ENCODE data around the gene KLHDC1.
A peak's percentile ranks its signal among the peaks of the same experiment; 100 is the strongest.
"Not testable (repeated sequence)": the region's sequence is repeated elsewhere in the genome, so short reads cannot be mapped to it uniquely, and the experiment has no call there.

The KLHDC1 gene

DNA sequence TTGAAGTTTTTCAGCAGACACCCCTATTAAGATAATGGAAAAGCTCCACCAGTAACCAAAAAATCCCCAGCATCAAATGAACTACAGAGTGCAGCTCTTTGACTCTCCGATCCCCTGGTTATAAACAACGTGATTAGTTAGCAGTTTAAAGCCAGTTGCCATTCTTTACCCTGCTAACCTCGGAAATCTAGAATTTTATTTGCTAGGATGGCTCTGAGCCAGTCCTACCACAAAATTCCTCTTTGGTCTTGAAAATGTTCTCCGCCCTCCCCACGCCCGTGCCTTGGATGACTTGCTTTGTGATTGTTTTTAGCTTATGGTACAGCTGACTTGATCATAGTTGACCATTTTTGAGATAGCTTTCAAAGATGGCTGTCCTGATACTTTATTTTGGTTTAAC is 76.3 kb downstream of the KLHDC1 start:
- peak overlapping the region; percentile 47 for H3K9ac ChIP-seq (ENCODE audit: low read depth, low read length)
- no peaks in the 10 kb centered on the region for H3K9me3 ChIP-seq (ENCODE audit: control insufficient read depth, insufficient read depth, low read length)
- no peaks in the 10 kb centered on the region for H3K4me1 ChIP-seq (ENCODE audit: control insufficient read depth, insufficient read depth, low read length)
- H3K27me3 ChIP-seq (ENCODE audit: control insufficient read depth, insufficient read depth, low read length): no peaks in the 10 kb centered on the region
- peak overlapping the region; percentile 97 for H3K4me3 ChIP-seq (ENCODE audit: low read depth, low read length)
- H3K36me3 ChIP-seq (ENCODE audit: control insufficient read depth, insufficient read depth, low read length): peaks cover 2% of the 10 kb centered on the region

GRCh38 chr14:49769581-49770211 is 76.8 kb downstream of the KLHDC1 start:
- Histone ChIP-seq H3K36me3 (ENCODE audit: control insufficient read depth, insufficient read depth, low read length) (peaks cover 2% of the 10 kb centered on the region), H3K9ac (ENCODE audit: low read depth, low read length) (peak overlapping the region; percentile 47), H3K4me1 (ENCODE audit: control insufficient read depth, insufficient read depth, low read length) (no peaks in the 10 kb centered on the region), H3K27me3 (ENCODE audit: control insufficient read depth, insufficient read depth, low read length) (no peaks in the 10 kb centered on the region), H3K4me3 (ENCODE audit: low read depth, low read length) (peak overlapping the region; percentile 97), H3K9me3 (ENCODE audit: control insufficient read depth, insufficient read depth, low read length) (no peaks in the 10 kb centered on the region)

DNA sequence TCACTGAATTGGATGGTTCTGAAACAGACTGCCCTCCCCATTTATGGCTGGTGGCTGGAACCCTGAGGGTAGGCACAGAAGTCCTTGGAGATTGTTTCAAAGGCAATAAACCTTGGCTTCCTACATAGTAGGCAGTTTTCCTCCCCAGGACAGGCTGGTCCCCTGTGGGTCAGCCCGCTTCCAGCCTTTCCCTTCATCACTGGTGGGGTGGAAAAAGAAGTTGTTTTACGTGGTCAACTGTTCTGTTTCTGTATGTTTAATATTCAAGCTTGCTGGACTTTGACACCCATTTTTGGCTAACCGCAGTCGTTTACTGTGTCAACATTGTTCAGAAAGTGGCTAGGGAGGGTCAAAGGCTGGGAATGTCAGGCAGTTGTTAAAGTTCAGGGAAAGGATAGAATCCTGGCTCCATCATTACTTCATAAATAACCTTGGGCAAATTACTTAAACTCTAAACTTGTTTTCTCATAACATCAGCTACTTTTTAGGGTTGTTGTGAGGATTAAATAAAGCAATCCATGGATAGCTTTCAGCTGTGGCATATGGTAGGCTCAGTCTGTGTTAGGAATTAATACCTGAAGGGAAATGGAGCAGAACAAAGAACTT is 77.4 kb downstream of the KLHDC1 start:
- Histone ChIP-seq H3K9ac (ENCODE audit: low read depth, low read length) (no peak overlapping the region), H3K4me3 (ENCODE audit: low read depth, low read length) (no peak overlapping the region)

DNA sequence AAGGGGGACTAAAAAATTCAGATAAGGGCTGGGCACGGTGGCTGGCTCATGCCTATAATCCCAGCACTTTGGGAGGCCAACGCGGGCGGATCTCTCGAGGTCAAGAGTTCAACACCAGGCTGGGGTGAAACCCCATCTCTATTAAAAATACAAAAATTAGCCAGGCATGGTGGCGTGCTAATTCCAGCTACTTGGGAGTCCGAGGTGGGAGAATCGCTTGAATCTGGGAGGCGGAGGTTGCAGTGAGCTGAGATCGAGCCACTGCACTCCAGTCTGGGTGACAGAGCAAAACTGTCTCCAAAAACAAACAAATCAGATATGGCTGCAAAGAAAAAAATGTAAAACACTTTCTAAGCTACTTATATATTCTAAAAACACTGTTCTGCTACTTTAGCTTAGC is 78.8 kb downstream of the KLHDC1 start:
- not testable (repeated sequence) for H3K27me3 ChIP-seq (ENCODE audit: control insufficient read depth, insufficient read depth, low read length); H3K9me3 ChIP-seq (ENCODE audit: control insufficient read depth, insufficient read depth, low read length)

More for the DNA sequence above, 77.4 kb downstream of the KLHDC1 start:
- H3K9me3 ChIP-seq (ENCODE audit: control insufficient read depth, insufficient read depth, low read length): no peaks in the 10 kb centered on the region
- no peaks in the 10 kb centered on the region for H3K27me3 ChIP-seq (ENCODE audit: control insufficient read depth, insufficient read depth, low read length)
- H3K36me3 ChIP-seq (ENCODE audit: control insufficient read depth, insufficient read depth, low read length): peaks cover 2% of the 10 kb centered on the region
- H3K4me1 ChIP-seq (ENCODE audit: control insufficient read depth, insufficient read depth, low read length): no peaks in the 10 kb centered on the region

GRCh38 chr14:49774106-49774505 is 81.2 kb downstream of the KLHDC1 start:
- H3K36me3 ChIP-seq (ENCODE audit: control insufficient read depth, insufficient read depth, low read length): no peaks in the 10 kb centered on the region
- no peaks in the 10 kb centered on the region for H3K9me3 ChIP-seq (ENCODE audit: control insufficient read depth, insufficient read depth, low read length)
- H3K4me3 ChIP-seq (ENCODE audit: low read depth, low read length): no peak overlapping the region
- no peaks in the 10 kb centered on the region for H3K27me3 ChIP-seq (ENCODE audit: control insufficient read depth, insufficient read depth, low read length)
- no peak overlapping the region for H3K9ac ChIP-seq (ENCODE audit: low read depth, low read length)
- H3K4me1 ChIP-seq (ENCODE audit: control insufficient read depth, insufficient read depth, low read length): no peaks in the 10 kb centered on the region

More for the DNA sequence above, 78.8 kb downstream of the KLHDC1 start:
- H3K9ac ChIP-seq (ENCODE audit: low read depth, low read length); H3K4me3 ChIP-seq (ENCODE audit: low read depth, low read length); H3K4me1 ChIP-seq (ENCODE audit: control insufficient read depth, insufficient read depth, low read length); H3K36me3 ChIP-seq (ENCODE audit: control insufficient read depth, insufficient read depth, low read length): not testable (repeated sequence)

- H3K36me3 ChIP-seq (ENCODE audit: control insufficient read depth, insufficient read depth, low read length): peaks cover 5% of the 10 kb centered on the region
- no peaks in the 10 kb centered on the region for H3K9me3 ChIP-seq (ENCODE audit: control insufficient read depth, insufficient read depth, low read length)
- H3K4me3 ChIP-seq (ENCODE audit: low read depth, low read length): no peak overlapping the region
- H3K9ac ChIP-seq (ENCODE audit: low read depth, low read length): no peak overlapping the region
- no peaks in the 10 kb centered on the region for H3K27me3 ChIP-seq (ENCODE audit: control insufficient read depth, insufficient read depth, low read length)
- no peaks in the 10 kb centered on the region for H3K4me1 ChIP-seq (ENCODE audit: control insufficient read depth, insufficient read depth, low read length)
Observed at GRCh38 chr14:49778421-49778820, 85.5 kb downstream of the KLHDC1 start.

DNA sequence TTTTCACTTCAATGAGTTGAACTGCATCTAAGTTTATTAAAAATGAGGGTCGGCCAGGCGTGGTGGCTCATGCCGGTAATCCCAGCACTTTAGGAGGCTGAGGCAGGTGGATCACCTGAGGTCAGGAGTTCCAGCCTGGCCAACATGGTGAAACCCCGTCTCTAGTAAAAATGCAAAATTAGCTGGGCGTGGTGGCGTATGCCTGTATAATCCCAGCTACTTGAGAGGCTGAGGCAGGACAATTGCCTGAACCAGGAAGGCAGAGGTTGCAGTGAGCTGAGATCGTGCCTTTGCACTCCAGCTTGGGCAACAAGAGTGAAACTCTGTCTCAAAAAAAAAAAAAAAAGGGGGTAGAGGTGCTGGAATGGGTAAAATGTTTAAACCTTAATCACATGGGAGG is 88.1 kb downstream of the KLHDC1 start:
- H3K9me3 ChIP-seq (ENCODE audit: control insufficient read depth, insufficient read depth, low read length); H3K9ac ChIP-seq (ENCODE audit: low read depth, low read length); H3K4me1 ChIP-seq (ENCODE audit: control insufficient read depth, insufficient read depth, low read length); H3K27me3 ChIP-seq (ENCODE audit: control insufficient read depth, insufficient read depth, low read length); H3K36me3 ChIP-seq (ENCODE audit: control insufficient read depth, insufficient read depth, low read length); H3K4me3 ChIP-seq (ENCODE audit: low read depth, low read length): not testable (repeated sequence)

- H3K4me3 ChIP-seq (ENCODE audit: low read depth, low read length): no peak overlapping the region
- H3K36me3 ChIP-seq (ENCODE audit: control insufficient read depth, insufficient read depth, low read length): peaks cover 19% of the 10 kb centered on the region
- H3K4me1 ChIP-seq (ENCODE audit: control insufficient read depth, insufficient read depth, low read length): no peaks in the 10 kb centered on the region
- no peak overlapping the region for H3K9ac ChIP-seq (ENCODE audit: low read depth, low read length)
- H3K9me3 ChIP-seq (ENCODE audit: control insufficient read depth, insufficient read depth, low read length): no peaks in the 10 kb centered on the region
- H3K27me3 ChIP-seq (ENCODE audit: control insufficient read depth, insufficient read depth, low read length): no peaks in the 10 kb centered on the region
Observed at GRCh38 chr14:49783394-49784014, 90.6 kb downstream of the KLHDC1 start.

DNA sequence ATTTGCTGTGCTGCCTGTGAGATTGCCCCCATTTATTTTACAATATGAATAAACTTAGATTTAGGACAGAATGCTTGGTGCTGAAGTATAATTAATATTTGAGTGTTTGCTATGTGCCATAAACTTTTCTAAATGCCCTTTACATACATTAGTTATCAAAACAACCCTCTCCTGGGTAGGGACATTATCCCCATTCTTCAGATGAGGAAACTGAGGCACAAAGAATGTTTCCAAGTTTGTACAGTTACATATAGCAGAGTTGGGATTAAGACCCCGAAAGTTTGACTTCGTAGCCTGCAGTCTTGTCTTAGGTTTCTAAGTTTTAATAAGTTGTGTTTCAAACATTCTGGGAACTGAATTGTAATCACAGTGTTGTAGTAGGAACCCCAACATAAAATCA is 93.4 kb downstream of the KLHDC1 start:
- no peaks in the 10 kb centered on the region for H3K4me1 ChIP-seq (ENCODE audit: control insufficient read depth, insufficient read depth, low read length)
- H3K9ac ChIP-seq (ENCODE audit: low read depth, low read length): no peak overlapping the region
- H3K9me3 ChIP-seq (ENCODE audit: control insufficient read depth, insufficient read depth, low read length): no peaks in the 10 kb centered on the region
- H3K36me3 ChIP-seq (ENCODE audit: control insufficient read depth, insufficient read depth, low read length): peaks cover 22% of the 10 kb centered on the region
- H3K4me3 ChIP-seq (ENCODE audit: low read depth, low read length): no peak overlapping the region
- H3K27me3 ChIP-seq (ENCODE audit: control insufficient read depth, insufficient read depth, low read length): no peaks in the 10 kb centered on the region

- H3K36me3 ChIP-seq (ENCODE audit: control insufficient read depth, insufficient read depth, low read length): peaks cover 21% of the 10 kb centered on the region
- no peak overlapping the region for H3K9ac ChIP-seq (ENCODE audit: low read depth, low read length)
Observed at GRCh38 chr14:49792618-49793017, 99.7 kb downstream of the KLHDC1 start.

GRCh38 chr14:49796025-49796424 is 103.1 kb downstream of the KLHDC1 start:
- Histone ChIP-seq H3K4me1 (ENCODE audit: control insufficient read depth, insufficient read depth, low read length) (no peaks in the 10 kb centered on the region), H3K9ac (ENCODE audit: low read depth, low read length) (no peak overlapping the region), H3K27me3 (ENCODE audit: control insufficient read depth, insufficient read depth, low read length) (no peaks in the 10 kb centered on the region), H3K36me3 (ENCODE audit: control insufficient read depth, insufficient read depth, low read length) (peaks cover 33% of the 10 kb centered on the region), H3K4me3 (ENCODE audit: low read depth, low read length) (no peak overlapping the region), H3K9me3 (ENCODE audit: control insufficient read depth, insufficient read depth, low read length) (no peaks in the 10 kb centered on the region)

More at GRCh38 chr14:49792618-49793017, 99.7 kb downstream of the KLHDC1 start:
- H3K4me3 ChIP-seq (ENCODE audit: low read depth, low read length): no peak overlapping the region
- no peaks in the 10 kb centered on the region for H3K27me3 ChIP-seq (ENCODE audit: control insufficient read depth, insufficient read depth, low read length)
- H3K4me1 ChIP-seq (ENCODE audit: control insufficient read depth, insufficient read depth, low read length): no peaks in the 10 kb centered on the region
- H3K9me3 ChIP-seq (ENCODE audit: control insufficient read depth, insufficient read depth, low read length): no peaks in the 10 kb centered on the region
